ENCODE measurements around the gene C18orf32.

GRCh38 chr18:49499046-49499637 lies 12.1 kb upstream of the C18orf32 start:
- TF ChIP-seq EZH2 (IDR thresholded peaks at IDR 0.05; ENCODE audit: borderline replicate concordance, insufficient read depth, low read depth, low read length, poor library complexity, severe bottlenecking) = no peak
- TF ChIP-seq CTCF (IDR thresholded peaks at IDR 0.05) = no peak

Data from B cell (primary cell).